K562 (cell line): ENCODE measurements around the gene MAPKAPK2.

Experiments
- CEBPB ChIP-seq: fragments of 450-650 bp; IDR thresholded peaks from 2 replicates; pipeline ENCODE4 v1.6.1; 2016; ENCODE audit warnings: missing genetic modification characterization, missing compliant biosample characterization
- CHD4 ChIP-seq: fragments of 200-600 bp; sonication (generic); IDR thresholded peaks from 3 replicates; pipeline ENCODE4 v1.6.1; 2012; ENCODE audit warnings: low read depth, mild to moderate bottlenecking, mixed read lengths, low read length, inconsistent platforms; ENCODE audit not compliant: insufficient read depth, insufficient replicate concordance, poor library complexity, severe bottlenecking
- EGR1 ChIP-seq: fragments of 450-650 bp; conservative IDR thresholded peaks from 2 replicates; pipeline ENCODE4 v1.6.1; 2017; ENCODE audit warnings: mild to moderate bottlenecking
- NFE2L1 ChIP-seq: fragments of 450-650 bp; IDR thresholded peaks from 2 replicates; pipeline ENCODE4 v1.6.1; 2016; ENCODE audit warnings: missing genetic modification characterization, low read depth, mild to moderate bottlenecking, missing compliant biosample characterization, moderate library complexity, borderline replicate concordance
- PHF20 ChIP-seq: fragments of 450-650 bp; IDR thresholded peaks from 2 replicates; pipeline ENCODE4 v1.6.1; 2018; ENCODE audit not compliant: partially characterized antibody
- PML ChIP-seq: IDR thresholded peaks from 2 replicates; pipeline ENCODE4 v1.6.1; 2012; ENCODE audit warnings: low read length, inconsistent platforms
- POLR2AphosphoS5 ChIP-seq: IDR thresholded peaks from 2 replicates; pipeline ENCODE4 v1.6.1; 2011; ENCODE audit warnings: mild to moderate bottlenecking, low read depth, low read length, moderate library complexity; ENCODE audit not compliant: control insufficient read depth, insufficient read depth
- RBM17 ChIP-seq: fragments of 200-400 bp; formaldehyde crosslinking; IDR thresholded peaks from 2 replicates; pipeline ENCODE4 v1.6.1; 2017; ENCODE audit warnings: low read depth, mild to moderate bottlenecking, low read length, borderline replicate concordance
- RCOR1 ChIP-seq, 2 experiments: IDR thresholded peaks; 2 replicates each; pipeline ENCODE4 v1.6.1; 2012; ENCODE audit warnings: low read depth in 2 of 2, low read length in 2 of 2, borderline replicate concordance in 1 of 2, improper control_type of control experiment in 1 of 2
- TBP ChIP-seq: optimal IDR thresholded peaks from 2 replicates; pipeline ENCODE3; 2011; ENCODE audit warnings: low read depth, low read length, improper control_type of control experiment
- TRIM28 ChIP-seq: fragments of 450-650 bp; IDR thresholded peaks from 2 replicates; pipeline ENCODE4 v1.6.1; 2017
- ZNF445 ChIP-seq: fragments of 250-450 bp; sonication (Bioruptor Pico); IDR thresholded peaks from 2 replicates; pipeline ENCODE4 v1.4.0; 2020; ENCODE audit warnings: low read depth, mild to moderate bottlenecking, moderate library complexity
- ZNF699 ChIP-seq: fragments of 250-450 bp; sonication (Bioruptor Pico); IDR thresholded peaks from 2 replicates; pipeline ENCODE4 v1.8.0; 2021; ENCODE audit warnings: mild to moderate bottlenecking, moderate library complexity; ENCODE audit not compliant: insufficient replicate concordance
- TF ChIP-seq, protein P1 (sequence below), 3 experiments: IDR thresholded peaks in 2 of 3; conservative IDR thresholded peaks in 1 of 3; 2 replicates each; pipeline ENCODE4 v1.5.1; 2011 to 2012; ENCODE audit warnings: low read length in 3 of 3, mild to moderate bottlenecking in 3 of 3, control low read depth in 2 of 3, improper control_type of control experiment in 1 of 3, inconsistent platforms in 1 of 3, low read depth in 1 of 3, mixed read lengths in 1 of 3, moderate library complexity in 1 of 3; ENCODE audit not compliant: insufficient read depth in 2 of 3

DNA sequence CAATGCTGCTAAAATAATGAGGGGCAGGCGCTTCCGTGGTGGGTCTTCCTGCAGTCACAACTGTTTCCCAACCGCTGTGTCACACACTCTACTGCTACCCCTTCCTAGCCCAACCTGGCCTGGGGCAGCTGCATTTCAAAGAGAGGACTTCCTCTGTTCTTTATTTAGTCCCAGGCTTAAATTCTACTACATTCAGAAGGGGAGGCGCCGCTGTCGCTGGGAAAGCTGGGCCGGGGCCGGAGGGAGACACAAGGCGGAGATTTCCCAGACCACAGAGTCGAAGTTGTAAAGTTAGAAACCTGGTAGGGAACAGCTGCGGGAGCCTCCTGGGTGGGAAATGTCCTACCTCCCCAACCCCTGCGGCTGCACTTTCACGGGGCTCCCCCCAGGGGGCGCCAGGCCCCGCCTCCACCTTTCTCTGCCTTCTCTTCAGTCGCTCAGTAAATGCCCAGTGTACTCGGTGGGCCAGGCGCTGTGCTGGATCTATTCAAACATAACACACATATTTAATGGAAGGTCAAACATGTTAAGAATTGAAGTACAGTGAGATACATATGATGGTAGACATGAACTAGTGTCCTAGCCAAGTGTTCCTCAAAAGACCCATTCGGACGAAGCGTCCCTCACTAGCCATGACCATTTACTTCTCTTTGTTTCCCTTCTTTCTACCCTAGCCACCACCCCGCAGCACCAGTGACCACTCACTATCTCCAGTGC lies 26.3 kb upstream of the MAPKAPK2 start:
- TF ChIP-seq POLR2AphosphoS5: no peak
- no peak for TF ChIP-seq ZNF699
- no peak for TF ChIP-seq NFE2L1 (tag)
- TF ChIP-seq RBM17: no peak
- no peak for TF ChIP-seq CHD4
- TF ChIP-seq CEBPB (tag): no peak
- no peak for TF ChIP-seq TBP
- peak in 1 of 2 experiments; percentile 60; a peak in 2 of 4 replicates for TF ChIP-seq RCOR1 (IDR thresholded peaks at IDR 0.05; ENCODE audit: borderline replicate concordance in 1 of 2, low read depth in 2 of 2, low read length in 2 of 2)
- TF ChIP-seq TRIM28: no peak
- TF ChIP-seq PML: no peak
- no peak for TF ChIP-seq ZNF445
- TF ChIP-seq, protein P1, sequence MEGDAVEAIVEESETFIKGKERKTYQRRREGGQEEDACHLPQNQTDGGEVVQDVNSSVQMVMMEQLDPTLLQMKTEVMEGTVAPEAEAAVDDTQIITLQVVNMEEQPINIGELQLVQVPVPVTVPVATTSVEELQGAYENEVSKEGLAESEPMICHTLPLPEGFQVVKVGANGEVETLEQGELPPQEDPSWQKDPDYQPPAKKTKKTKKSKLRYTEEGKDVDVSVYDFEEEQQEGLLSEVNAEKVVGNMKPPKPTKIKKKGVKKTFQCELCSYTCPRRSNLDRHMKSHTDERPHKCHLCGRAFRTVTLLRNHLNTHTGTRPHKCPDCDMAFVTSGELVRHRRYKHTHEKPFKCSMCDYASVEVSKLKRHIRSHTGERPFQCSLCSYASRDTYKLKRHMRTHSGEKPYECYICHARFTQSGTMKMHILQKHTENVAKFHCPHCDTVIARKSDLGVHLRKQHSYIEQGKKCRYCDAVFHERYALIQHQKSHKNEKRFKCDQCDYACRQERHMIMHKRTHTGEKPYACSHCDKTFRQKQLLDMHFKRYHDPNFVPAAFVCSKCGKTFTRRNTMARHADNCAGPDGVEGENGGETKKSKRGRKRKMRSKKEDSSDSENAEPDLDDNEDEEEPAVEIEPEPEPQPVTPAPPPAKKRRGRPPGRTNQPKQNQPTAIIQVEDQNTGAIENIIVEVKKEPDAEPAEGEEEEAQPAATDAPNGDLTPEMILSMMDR (IDR thresholded peaks at IDR 0.05 in 2 of 3, conservative IDR thresholded peaks at IDR 0.05 in 1 of 3; ENCODE audit: insufficient read depth in 2 of 3, low read depth in 1 of 3, low read length in 3 of 3): peak; percentile 93 to 100 (median 95)
- TF ChIP-seq PHF20: no peak
- TF ChIP-seq EGR1: peak; percentile 28; the same call in 1 of the 2 replicates
